Thyroid gland (tissue), 4 donors: ENCODE data around the gene TEX30. TPM values are rescaled to one million over a fixed set of nuclear protein-coding genes. Genes with fewer than 3 reads are reported as not detected.

ENCODE experiments used
- DNase-seq, 2 donors: peaks; one replicate each; pipeline ENCODE4 v3.0.0-alpha.2; 2019
- H3K27ac ChIP-seq, 3 donors: fragments of 200-600 bp; sonication (generic); 1 replicate in 2 of 3; 2 replicates in 1 of 3; pipeline ENCODE4 v1.5.1; 2016 to 2019; ENCODE audit warnings: mild to moderate bottlenecking in 1 of 3, moderate library complexity in 1 of 3
- H3K27me3 ChIP-seq: fragments of 200-600 bp; sonication (generic); one replicate; pipeline ENCODE4 v1.5.1; 2019
- H3K36me3 ChIP-seq, 2 donors: fragments of 200-600 bp; sonication (generic); one replicate each; pipeline ENCODE4 v1.5.1; 2016 to 2019
- H3K4me1 ChIP-seq, 2 donors: fragments of 200-600 bp; sonication (generic); one replicate each; pipeline ENCODE4 v1.5.1; 2017 to 2019
- H3K4me3 ChIP-seq, 3 donors: fragments of 200-600 bp; sonication (generic); replicated peaks in 1 of 3; 1 replicate in 2 of 3; 2 replicates in 1 of 3; pipeline ENCODE4 v1.5.1; 2016; ENCODE audit warnings: mild to moderate bottlenecking in 1 of 3
- H3K9me3 ChIP-seq: fragments of 200-600 bp; sonication (generic); one replicate; pipeline ENCODE4 v1.5.1; 2017
- CTCF ChIP-seq, 6 experiments: fragments of 200-600 bp in 3 of 6; fragments of 450-650 bp in 3 of 6; sonication (generic) in 3 of 6; IDR thresholded peaks; one replicate each; pipeline ENCODE4 v1.5.1; 2016 to 2019; ENCODE audit warnings: antibody characterized with exemption in 6 of 6, mild to moderate bottlenecking in 2 of 6, inconsistent platforms in 1 of 6, moderate library complexity in 1 of 6
- POLR2A ChIP-seq, 2 donors: fragments of 450-650 bp; IDR thresholded peaks; one replicate each; pipeline ENCODE4 v1.6.1; 2017; ENCODE audit warnings: antibody characterized with exemption in 2 of 2, mild to moderate bottlenecking in 2 of 2, moderate library complexity in 1 of 2
- WGBS, 2 donors: methylation state at CpG; one replicate each; pipeline ENCODE4 v1.1.5; 2017; 5-methylcytosine and 5-hydroxymethylcytosine counted together
- intact Hi-C: fragments of 100-400 bp; cut with DNase I; formaldehyde crosslinking; loops from one replicate; pipeline ENCODE4 v1.15.1; 2023
- total RNA-seq, 4 donors: library from RNA; depleted of rRNA; stranded (reverse); fragments of >200 nt; gene quantifications; one replicate each; pipeline ENCODE4 v1.2.3, GENCODE V29; 2016

TEX30 gene
- total RNA-seq, 4 donors from 2014 or later: 5.8 to 17.7 (median 8.9) TPM

- no peaks in the 10 kb centered on the region for H3K9me3 ChIP-seq
- H3K27me3 ChIP-seq: no peaks in the 10 kb centered on the region
- no peak overlapping the region for H3K27ac ChIP-seq
- DNase-seq: no peak
- TF ChIP-seq CTCF (IDR thresholded peaks at IDR 0.05) (no peak), POLR2A (IDR thresholded peaks at IDR 0.05) (no peak)
- no peak overlapping the region for H3K4me3 ChIP-seq
- no peaks in the 10 kb centered on the region for H3K4me1 ChIP-seq
- WGBS, 2 donors: 85 to 88% methylated on average over 1 of the region's 1 CpG
- intact Hi-C loops: no loop called here
- peaks cover 0 to 4% of the 10 kb centered on the region in 2 donors for H3K36me3 ChIP-seq
Observed at GRCh38 chr13:102763741-102764140, 9.8 kb downstream of the TEX30 start.

GRCh38 chr13:102761071-102761470, 12.5 kb downstream of the TEX30 start:
- Histone ChIP-seq H3K27me3 (no peaks in the 10 kb centered on the region), H3K27ac (no peak overlapping the region), H3K4me3 (no peak overlapping the region), H3K4me1 (no peaks in the 10 kb centered on the region), H3K36me3 (no peaks in the 10 kb centered on the region), H3K9me3 (no peaks in the 10 kb centered on the region)
- DNase-seq: no peak
- intact Hi-C loops: no loop called here
- TF ChIP-seq CTCF (IDR thresholded peaks at IDR 0.05) (no peak), POLR2A (IDR thresholded peaks at IDR 0.05) (no peak)
- WGBS, 2 donors: 67 to 82% methylated on average over 1 of the region's 1 CpG

- Histone ChIP-seq H3K27ac (no peak overlapping the region), H3K36me3 (no peaks in the 10 kb centered on the region), H3K4me1 (no peaks in the 10 kb centered on the region), H3K9me3 (no peaks in the 10 kb centered on the region), H3K27me3 (no peaks in the 10 kb centered on the region), H3K4me3 (no peak overlapping the region)
- no peak for DNase-seq
- intact Hi-C loops: no loop called here
- 89 to 94% methylated on average over 2 of the region's 2 CpGs for WGBS, 2 donors
- TF ChIP-seq CTCF (IDR thresholded peaks at IDR 0.05): no peak
- TF ChIP-seq POLR2A (IDR thresholded peaks at IDR 0.05): no peak
Observed at GRCh38 chr13:102758842-102759241, 14.7 kb downstream of the TEX30 start.

- 94 to 95% methylated on average over 1 of the region's 1 CpG for WGBS, 2 donors
- Histone ChIP-seq H3K4me1 (no peaks in the 10 kb centered on the region), H3K36me3 (no peaks in the 10 kb centered on the region)
Observed at GRCh38 chr13:102757006-102757405, 16.6 kb downstream of the TEX30 start.

GRCh38 chr13:102751886-102752285, 21.7 kb downstream of the TEX30 start:
- Histone ChIP-seq H3K36me3 (no peaks in the 10 kb centered on the region), H3K27me3 (no peaks in the 10 kb centered on the region), H3K27ac (no peak overlapping the region), H3K4me1 (no peaks in the 10 kb centered on the region), H3K9me3 (no peaks in the 10 kb centered on the region), H3K4me3 (no peak overlapping the region)
- 94 to 97% methylated on average over 3 of the region's 3 CpGs for WGBS, 2 donors
- DNase-seq: no peak
- intact Hi-C loops: no loop called here
- TF ChIP-seq CTCF (IDR thresholded peaks at IDR 0.05): no peak
- no peak for TF ChIP-seq POLR2A (IDR thresholded peaks at IDR 0.05)

More at GRCh38 chr13:102757006-102757405, 16.6 kb downstream of the TEX30 start:
- H3K27ac ChIP-seq: no peak overlapping the region
- no peak for DNase-seq
- TF ChIP-seq CTCF (IDR thresholded peaks at IDR 0.05) (no peak), POLR2A (IDR thresholded peaks at IDR 0.05) (no peak)
- H3K4me3 ChIP-seq: no peak overlapping the region
- no peaks in the 10 kb centered on the region for H3K27me3 ChIP-seq
- H3K9me3 ChIP-seq: no peaks in the 10 kb centered on the region
- intact Hi-C loops: no loop called here
